Activated CD4-positive, CD25-positive, alpha-beta regulatory T cell treated with anti-CD3 and anti-CD28 coated beads, Interleukin-2, amount 50 U/mL, for 72 hours (primary cell): Measurements from ENCODE around the gene DTX3.
"Not testable (repeated sequence)": the region's sequence is repeated elsewhere in the genome, so short reads cannot be mapped to it uniquely, and the experiment has no call there.

ENCODE experiments used
- DNase-seq: peaks from one replicate; pipeline ENCODE4 v3.0.0; 2021

DTX3 gene

DNA sequence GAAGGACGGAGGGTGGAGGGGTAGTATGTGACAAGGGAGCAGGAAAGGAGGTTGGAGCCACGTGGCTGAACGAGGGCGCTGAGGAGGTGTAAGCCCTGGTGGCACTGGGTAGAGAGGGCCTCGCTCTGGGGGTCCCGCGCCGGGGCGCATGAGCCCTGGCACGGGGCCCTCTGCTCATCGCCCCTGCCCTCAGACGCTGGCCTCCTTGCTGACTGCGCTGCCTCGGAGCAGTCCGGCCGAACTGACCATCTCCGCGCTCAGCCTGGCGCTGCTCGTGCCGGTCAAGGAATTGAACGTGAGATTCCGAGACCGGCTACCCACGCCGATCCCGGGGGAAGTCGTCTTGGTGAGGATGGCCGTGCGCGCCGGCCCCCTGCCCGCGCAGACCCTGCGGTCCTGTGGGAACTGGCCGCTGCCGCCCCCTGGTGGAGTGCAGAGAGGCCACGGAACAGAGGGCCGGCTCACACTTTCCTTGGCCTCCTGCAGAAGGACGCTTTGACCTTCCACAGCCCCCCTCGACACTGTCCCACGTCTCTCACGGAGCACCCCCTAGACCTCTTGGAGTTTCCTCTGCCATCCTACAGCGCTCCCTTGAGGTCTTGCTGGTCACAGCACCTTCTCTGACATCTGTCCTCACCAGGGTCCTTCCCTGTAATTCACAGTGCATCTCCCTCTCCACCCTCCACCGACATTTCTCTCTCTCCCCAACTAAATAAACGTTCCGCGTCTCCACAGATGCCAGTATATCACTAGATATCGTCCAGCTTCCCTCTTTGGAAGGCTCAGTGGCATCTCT is 17.1 kb downstream of the DTX3 start:
- DNase-seq, result peak; percentile 65

DNA sequence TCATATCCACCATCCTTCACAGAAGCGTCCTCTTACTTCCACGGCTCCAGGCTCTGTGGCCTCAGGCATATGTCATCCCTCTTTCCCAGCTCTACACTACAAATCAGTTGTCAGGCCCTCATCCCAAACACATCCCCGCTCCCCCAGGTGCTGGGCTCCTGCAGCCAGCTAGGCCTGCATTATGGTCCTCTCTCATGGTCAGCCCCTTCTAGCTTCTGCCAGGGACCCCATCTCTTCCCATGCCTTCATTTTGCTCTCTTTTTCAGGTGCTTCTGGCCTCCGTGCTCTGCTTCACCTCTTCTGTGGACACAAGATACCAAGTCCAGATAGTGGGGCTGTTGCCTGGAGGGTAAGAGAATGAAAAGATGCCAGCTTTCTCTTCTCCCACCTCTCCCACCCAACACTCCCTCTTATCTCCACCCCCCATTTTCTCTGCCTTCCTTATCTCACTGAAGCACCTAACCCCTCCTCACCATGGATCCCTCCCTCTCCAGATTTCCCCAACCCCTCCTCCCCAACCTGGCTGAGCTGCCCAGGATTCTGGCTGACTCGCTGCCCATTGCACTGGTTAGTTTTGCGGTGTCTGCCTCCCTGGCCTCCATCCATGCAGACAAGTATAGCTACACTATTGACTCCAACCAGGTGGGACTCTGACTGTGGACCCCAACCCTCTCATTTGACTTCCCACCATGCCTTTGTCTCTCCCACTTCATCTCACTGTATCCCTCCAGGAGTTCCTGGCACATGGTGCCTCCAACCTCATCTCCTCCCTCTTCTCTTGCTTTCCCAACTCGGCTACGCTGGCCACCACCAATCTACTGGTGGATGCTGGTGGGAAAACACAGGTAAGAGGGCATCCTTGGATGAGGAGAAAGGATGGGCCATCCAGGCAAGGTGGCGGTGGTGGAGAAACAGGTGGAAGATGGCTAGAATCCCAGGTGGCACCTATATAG is 17.9 kb downstream of the DTX3 start:
- DNase-seq, result no peak

DNA sequence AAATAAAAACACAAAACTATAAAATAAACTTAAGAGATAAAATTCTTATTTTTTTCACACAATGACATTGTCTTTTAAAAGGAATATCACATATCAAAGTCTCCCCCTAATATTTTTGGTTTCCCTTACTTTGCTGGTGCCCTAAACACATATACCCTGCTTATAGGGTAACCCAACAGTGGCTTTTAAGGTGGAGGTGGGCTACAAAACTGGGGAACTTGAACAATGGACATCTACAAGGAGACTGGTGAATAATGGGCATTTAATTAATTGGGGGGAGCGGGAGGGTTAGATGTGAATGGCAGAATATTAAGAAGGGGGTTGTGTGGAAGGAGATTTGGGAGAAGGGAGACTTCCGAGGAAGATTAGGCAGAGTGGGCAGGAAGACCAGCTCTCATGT is 18.8 kb downstream of the DTX3 start:
- no peak for DNase-seq

DNA sequence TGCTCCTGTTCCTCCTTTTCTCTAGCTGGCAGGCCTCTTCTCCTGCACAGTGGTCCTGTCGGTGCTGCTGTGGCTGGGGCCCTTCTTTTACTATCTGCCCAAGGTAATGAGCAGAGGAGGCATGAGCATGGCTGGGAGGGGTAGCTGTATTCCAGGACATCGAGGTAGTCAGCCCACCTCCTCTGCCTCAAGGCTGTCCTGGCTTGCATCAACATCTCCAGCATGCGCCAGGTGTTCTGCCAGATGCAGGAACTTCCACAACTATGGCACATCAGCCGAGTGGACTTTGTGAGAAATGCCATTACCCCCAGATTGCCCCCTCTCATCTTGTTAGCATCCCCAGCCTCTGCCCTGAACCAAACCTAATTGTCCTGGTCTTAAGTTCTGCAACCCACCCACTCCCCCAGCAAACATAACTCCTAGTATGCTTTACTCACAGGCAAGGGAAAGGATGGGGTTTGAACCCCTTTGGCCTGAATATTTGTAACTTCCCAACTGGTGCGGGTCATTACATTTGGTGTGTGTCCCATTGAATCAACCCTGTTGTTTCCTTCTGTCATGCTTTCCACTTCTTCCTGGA is 19.3 kb downstream of the DTX3 start:
- DNase-seq, result no peak

DNA sequence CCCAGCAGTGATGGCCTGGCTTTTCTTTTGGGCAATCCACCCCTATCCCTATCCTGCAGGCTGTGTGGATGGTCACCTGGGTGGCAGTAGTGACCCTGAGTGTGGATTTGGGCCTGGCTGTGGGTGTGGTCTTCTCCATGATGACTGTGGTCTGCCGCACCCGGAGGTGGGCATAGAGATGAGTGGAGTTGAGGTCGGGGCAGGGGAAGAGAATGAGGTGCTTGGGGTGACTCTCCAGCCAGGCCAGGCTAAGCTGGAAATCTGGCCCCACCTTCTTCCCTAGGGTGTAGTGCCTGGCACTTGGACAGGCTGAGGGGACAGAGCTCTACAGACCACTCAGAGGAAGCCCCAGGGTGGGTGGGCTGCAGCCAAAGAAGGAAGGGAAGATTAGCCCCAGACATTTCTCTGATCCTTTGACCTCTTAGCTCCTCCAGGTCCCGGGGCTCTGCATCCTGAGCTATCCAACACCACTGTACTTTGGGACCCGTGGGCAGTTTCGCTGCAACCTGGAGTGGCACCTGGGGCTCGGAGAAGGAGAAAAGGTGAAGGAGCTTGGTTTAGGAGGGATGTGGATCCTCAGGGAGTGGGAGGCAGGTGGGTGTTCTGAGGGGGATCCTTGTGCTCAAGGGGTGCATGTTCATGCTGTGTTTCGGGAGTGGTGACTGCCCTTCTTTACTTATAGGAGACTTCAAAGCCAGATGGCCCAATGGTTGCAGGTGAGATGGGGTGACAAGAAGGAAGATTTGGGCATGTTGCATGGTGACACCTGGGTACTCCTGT is 20.0 kb downstream of the DTX3 start:
- no peak for DNase-seq

DNA sequence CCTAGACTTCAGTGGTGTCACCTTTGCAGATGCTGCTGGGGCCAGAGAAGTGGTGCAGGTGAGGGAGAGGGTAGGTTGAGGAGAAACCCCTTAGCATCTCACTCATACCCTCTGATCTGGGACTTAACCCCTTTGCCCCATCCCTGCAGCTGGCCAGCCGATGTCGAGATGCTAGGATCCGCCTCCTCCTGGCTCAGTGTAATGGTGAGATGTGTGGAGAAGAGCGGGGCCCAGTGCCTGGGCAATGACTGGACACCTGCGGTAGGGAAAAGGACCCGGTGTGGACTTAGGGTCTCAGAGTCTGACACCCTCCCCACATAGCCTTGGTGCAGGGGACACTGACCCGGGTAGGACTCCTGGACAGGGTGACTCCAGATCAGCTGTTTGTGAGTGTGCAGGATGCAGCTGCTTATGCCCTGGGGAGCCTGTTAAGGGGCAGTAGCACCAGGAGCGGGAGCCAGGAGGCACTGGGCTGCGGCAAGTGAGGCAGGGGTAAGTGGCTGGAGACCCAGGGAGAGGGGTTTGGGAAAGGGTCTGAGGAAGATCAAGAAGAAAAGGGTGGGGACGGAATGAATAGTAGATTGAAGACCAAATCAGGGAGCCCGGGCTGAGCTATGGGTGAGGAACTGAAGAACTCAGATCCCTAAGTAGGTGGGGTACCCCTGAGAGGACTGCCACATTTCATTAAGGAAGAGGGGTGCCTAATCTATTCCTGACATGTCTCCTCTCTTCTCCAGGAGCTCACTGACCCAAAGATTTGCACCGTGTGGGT is 20.8 kb downstream of the DTX3 start:
- DNase-seq, result no peak

DNA sequence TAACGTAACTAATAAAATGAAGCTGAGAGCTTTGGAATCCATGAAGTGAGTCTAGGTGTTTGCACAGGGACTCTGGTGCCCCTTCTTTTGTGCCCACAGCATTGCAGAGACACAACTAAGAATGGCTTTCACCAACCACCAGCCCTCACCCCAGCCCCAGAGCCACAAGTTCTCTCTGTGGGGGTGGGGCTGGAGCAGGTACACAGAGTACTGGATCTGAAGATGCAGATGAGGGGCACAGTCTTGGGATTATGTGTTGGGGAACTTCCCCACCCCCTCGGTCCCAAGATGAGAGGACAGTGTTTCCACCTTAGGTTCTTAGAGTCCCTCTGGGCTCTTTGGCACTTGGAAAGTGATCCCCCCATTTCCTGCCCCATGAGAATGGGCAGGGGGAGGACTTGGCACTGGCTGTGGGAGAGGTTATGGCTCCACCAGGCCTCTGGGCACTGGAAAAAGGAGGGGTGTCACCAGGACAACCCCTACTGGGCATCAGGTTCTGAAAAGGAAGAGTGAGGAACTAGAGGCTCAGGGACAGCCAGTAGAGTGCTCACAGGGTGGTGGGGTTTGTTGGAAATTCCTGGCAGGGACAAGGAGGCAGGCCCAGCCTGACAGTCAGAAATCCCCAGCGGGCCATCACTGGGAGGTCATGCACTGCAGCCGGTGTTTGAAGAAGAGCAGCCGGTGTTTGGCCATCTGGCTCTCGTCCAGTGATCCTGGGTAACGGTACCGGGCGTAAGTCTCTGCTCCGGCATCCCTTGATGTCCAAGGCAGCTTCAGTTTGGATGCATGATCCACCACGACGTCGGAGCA is 21.7 kb downstream of the DTX3 start:
- no peak for DNase-seq

DNA sequence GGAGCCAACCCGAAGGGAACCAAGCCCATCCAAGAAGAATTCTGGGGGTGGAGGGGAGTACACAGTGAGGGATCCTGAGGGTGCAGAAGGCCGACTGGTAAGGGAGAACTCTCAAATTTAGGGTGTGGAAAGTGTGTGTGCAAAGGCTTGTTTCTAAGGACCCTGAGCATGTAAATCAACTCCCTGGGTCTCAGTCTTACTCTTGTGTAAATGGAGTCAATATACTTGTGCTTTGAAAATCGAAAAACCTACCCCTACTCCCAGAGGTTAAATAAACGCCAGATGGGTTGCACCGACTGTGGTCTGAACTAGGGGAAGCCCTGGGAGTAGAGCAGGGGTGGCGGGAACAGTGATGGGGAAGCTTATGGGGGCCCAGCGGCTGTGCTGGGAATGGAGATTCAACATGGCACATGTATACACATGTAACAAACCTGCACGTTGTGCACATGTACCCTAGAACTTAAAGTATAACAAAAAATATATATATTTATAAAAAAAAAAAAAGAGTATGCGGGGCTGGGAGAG is 22.4 kb downstream of the DTX3 start:
- DNase-seq, result no peak

DNA sequence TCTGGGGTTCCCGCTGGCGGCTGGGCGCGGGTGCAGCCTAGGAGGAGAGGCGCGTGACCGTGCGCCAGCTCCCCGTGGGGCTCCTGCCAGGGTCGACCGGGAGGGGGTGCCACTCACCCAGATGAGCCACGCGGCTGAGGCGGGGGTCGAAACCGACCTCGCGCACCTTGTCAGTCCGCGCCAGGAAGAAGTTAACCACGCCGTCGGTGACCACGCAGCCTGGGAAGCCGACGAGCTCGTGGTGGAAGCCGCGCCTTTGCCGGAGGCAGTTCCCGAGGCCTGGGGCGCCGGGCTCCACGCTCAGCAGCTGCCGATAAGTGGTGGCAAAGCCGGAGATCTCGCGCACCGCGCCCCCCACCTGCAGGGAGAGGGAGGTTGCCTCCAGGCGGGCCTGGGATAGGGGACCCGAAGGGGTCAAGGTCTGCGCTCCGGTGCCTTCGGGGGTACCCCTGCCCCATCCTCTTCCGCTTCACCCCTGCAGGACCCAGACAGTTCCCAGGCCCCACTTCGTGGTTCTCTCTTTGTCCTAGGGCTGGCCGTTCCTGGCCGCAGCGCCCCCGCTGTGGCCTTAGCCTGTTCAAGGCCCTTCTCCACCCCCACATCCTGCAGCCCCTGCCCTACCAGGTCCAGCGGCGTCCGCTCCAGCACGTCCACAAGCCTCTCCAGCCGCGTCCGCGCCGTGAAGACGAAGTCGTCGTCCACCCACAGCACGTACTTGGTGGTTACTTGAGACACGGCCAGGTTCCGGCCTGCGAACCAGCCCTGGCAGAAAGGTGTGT is 23.1 kb downstream of the DTX3 start:
- DNase-seq, result no peak

DNA sequence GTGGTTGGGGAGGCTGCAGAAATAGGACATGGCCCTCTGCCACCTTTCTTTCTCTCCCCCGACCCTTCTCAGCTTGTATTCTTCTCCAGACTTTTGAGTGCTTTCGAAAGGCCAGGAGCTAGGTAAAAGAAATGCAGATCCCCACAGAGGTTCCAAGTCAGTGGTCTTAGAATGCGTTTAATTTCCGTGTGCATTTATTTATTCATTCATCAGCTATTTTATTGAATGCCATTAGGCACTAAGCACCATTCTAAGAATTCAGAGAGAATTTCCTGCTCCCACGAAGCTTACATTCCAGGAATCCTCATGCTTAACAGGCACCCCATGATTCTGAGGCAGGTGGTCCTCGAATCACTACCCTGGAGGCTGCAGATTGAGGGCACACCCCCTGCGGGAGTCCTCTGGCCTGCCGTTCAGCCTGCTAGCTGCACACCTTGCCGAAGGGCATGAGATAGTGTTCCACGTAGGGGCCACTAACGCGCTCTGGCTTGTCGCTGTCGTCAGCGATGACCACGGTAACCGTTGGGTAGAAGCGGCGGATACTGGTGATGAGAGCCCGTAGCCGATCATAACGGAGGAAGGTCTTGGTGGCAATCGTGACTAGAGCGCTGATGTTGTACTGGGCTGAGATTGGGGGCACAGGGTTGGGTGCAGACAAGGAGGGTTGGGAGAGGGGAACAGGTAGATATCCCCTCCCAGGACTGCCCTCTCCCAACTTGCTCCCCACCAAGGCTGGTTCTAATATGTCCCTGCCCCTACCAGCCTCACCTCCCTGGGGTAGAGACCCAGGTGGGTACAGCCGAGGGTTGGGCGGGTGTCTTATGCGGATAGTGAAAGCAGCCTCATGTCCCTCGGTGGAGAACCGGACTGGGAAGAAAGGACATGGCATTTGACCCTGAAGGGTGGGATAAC is 23.9 kb downstream of the DTX3 start:
- DNase-seq, result no peak

DNA sequence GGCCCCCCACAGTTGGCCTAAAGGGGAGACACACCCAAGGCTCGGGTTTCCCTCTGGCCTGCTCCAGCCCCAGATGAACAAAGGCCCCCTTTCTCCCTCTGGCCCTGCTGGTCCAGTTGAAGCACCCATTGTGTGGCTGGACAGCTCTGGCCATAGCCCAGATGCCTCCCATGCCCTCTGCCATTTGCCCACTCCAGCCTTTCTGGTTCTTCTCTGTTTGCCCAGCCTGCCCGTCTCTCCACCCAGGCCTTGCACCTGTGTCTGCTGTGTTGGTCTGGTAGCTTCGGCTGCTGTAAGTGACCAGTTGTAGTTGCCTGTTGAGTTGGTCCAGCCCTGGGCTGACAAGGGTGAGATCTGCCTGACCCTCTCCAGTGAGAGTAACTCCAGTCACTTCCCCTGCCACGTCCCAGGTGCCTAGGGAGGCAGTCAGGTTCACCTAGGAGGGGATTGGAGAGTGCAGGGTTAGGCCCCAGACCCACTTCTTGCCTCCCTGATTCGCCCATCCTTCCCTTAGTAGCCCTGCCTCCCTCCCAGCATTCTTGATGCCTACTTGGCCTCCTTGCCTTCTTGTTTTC is 25.4 kb downstream of the DTX3 start:
- no peak for DNase-seq

DNA sequence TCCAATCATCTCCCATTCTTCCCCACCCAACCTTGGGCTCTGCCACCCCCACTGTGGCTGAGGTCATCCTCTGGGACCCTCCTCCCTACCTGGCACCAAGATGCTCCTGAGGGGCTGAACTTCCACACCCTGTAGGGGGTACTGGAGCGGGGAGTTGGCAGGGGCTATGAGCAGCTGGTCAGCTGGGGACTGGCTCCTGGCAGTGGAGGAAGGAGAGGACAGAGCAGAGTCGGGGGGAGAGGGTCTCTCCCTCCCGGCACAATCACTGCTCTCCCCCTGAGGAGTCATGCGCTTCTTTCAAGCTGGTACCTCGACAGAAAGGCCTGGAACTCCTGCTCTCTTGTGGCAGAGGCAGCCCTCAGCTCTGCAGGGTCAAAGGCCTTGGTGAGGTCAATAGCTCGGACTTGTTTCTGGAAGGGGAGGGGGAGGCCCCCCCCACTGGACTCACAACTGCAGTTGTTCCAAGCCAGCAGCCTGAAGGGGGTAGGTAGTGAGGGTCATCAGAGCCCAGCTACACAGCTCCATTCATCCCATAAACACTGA is 26.3 kb downstream of the DTX3 start:
- DNase-seq, result no peak

DNA sequence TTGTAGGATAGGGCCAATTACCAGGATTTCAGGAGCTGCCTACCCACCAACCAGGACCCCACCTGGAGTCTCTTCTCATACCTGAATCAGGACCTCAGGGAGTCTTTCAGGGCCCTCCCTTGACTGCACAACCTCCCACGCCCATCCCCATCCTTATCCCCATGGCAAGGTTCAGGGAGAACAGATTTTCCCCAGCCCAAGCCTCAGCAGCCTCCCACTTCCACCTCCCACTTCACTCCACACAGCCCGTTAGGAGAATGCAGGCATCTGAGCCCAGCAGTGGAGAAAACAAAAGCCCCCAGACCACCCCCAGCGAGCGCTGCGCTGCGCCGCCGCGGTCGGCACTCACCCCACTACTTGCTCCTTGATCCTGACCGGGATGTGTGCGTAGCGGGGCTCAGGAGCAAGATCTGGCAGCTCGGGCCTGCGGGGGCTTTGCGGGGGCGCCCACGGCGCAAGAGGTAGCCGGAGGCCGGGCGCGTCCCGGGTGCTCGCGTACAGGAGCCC is 27.0 kb downstream of the DTX3 start:
- DNase-seq, result no peak

DNA sequence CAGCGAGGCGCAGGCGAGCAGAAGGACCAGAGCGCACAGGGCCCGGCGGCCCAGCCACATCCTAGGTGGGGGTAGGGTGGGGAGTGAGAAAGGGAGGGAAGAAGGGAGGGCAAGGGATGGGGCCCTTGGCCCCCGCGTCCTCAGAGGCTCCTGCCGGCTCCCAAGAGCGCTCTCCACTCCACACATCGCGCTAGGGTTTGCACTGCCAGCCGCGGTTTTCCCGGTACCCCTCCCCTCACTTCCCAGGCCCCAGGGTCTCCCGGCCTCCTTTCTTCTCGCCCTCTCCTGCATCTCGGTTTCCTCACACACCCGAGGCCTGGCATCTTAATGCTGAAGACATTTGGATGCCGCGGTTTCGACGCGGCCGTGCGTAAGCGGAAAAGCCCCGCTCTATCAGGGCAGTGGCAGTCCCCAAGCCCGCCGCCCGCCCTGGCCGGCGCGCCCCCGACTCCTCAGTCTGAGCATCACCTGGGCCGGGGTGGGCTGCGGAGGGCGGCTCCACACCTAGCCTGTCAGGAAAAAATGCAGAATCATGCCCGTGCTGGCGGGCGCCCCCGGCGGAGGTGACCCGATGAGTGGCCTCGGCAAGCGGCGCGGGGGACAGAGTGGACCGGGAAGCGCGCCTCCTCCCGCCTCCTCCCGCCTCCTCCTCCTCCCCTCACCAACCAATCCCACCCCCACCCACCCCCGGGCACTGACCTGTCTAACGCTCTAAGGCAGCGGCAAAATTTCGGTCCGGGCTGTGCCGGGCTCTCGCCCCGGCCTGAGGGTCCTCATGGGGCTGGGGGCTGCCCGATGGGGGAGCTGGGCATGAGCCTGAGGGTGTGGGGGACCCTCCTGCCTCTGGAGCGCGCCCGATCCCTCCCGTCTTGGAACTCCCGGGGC is 27.7 kb downstream of the DTX3 start:
- DNase-seq, result no peak

DNA sequence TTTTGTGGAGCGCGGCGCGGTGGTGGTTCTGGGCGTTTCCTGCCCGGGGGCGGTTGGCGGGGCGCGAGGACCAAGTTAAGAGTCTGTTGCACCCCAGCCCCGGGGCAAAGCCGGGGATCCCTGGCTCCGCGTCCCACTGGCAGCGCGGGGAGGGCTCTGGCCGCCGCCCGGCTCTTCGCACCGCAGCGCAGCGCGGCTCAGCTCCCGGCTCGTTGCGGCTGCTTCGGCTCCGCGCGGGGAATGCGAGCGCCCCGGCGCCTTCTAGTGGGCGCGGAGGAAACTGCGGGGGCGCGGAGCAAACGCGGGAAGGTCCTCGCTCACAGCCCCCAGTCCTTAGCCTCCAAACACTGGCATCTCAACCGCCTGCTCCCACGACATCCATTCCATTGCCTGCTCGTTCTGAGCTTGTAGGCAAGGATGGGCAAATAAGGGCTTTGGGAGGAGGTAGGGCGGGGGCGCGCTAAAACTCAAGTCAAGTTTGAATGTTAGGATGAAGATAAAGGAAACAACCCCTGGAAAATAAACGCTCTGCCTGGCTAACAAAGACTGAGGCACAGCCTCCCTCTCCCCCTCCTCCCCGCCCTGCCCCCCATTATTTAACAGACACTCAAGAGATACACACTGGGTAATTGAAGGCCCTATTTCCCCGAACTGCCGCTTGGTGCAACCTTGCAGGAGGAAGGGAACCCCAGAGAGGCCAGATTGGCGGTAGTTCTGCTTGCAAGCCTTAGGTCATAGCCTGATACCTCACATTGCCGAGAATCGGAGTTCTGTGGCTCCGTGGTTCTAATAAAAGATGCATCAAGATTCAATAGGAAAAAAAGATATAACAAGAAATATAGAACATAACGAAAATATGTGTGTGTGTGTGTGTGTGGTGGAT is 28.6 kb downstream of the DTX3 start, which contains the start of gene B4GALNT1:
TSS of gene B4GALNT1 (minus strand) at position 244 of the 883 bp plus-strand sequence. CDS start 1,069 bp downstream, outside the sequence.
- DNase-seq, result peak; percentile 76

DNA sequence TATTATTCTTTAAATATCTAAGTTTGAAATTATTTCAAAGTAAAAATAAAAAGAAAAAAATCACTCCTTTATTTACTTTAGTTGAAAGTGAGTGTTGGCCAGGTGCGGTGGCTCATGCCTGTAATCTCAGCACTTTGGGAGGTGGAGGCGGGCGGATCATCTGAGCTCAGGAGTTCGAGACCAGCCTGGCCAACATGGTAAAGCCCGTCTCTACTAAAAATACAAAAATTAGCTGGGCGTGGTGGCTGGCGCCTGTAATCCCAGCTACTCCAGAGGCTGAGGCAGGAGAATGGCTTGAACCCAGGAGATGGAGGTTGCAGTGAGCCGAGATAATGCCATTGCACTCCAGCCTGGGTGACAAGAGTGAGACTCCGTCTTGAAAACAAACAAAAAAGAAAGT is 32.1 kb downstream of the DTX3 start:
- not testable (repeated sequence) for DNase-seq
